Measurements from ENCODE around the gene SLC39A11.

SLC39A11 gene

DNA sequence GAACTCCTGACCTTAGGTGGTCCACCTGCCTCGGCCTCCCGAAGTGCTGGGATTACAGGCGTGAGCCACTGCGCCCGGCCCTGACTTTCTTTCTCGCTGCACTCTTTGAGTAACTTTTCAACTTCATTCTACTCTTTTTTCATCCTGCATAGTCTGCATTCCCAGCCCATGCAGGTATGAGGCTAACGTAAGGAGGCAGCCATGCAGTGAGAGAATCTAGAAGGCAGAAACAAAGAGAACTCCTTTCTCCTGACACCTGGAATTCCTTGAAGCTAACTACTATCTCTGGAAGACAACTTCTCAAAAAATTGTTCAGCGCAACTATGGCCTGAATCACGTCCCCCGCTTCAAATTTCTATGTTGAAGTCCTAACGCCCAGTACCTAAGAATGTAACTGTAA lies 152.0 kb downstream of the SLC39A11 start:
- TF ChIP-seq OSR1 (CRISPR knock-in tag; IDR thresholded peaks at IDR 0.05) (no peak), ZNF565 (CRISPR knock-in tag; conservative IDR thresholded peaks at IDR 0.05; ENCODE audit: low read depth) (no peak), ZNF70 (CRISPR knock-in tag; IDR thresholded peaks at IDR 0.05) (no peak), ZNF8 (CRISPR knock-in tag; IDR thresholded peaks at IDR 0.05) (no peak), ARNTL (CRISPR knock-in tag; IDR thresholded peaks at IDR 0.05; ENCODE audit: borderline replicate concordance, low read depth) (no peak), TCF4 (CRISPR knock-in tag; IDR thresholded peaks at IDR 0.05; ENCODE audit: borderline replicate concordance) (no peak)
- TF ChIP-seq, protein P1, sequence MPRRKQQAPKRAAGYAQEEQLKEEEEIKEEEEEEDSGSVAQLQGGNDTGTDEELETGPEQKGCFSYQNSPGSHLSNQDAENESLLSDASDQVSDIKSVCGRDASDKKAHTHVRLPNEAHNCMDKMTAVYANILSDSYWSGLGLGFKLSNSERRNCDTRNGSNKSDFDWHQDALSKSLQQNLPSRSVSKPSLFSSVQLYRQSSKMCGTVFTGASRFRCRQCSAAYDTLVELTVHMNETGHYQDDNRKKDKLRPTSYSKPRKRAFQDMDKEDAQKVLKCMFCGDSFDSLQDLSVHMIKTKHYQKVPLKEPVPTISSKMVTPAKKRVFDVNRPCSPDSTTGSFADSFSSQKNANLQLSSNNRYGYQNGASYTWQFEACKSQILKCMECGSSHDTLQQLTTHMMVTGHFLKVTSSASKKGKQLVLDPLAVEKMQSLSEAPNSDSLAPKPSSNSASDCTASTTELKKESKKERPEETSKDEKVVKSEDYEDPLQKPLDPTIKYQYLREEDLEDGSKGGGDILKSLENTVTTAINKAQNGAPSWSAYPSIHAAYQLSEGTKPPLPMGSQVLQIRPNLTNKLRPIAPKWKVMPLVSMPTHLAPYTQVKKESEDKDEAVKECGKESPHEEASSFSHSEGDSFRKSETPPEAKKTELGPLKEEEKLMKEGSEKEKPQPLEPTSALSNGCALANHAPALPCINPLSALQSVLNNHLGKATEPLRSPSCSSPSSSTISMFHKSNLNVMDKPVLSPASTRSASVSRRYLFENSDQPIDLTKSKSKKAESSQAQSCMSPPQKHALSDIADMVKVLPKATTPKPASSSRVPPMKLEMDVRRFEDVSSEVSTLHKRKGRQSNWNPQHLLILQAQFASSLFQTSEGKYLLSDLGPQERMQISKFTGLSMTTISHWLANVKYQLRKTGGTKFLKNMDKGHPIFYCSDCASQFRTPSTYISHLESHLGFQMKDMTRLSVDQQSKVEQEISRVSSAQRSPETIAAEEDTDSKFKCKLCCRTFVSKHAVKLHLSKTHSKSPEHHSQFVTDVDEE (CRISPR knock-in tag; IDR thresholded peaks at IDR 0.05), result no peak
- TF ChIP-seq, protein P2, sequence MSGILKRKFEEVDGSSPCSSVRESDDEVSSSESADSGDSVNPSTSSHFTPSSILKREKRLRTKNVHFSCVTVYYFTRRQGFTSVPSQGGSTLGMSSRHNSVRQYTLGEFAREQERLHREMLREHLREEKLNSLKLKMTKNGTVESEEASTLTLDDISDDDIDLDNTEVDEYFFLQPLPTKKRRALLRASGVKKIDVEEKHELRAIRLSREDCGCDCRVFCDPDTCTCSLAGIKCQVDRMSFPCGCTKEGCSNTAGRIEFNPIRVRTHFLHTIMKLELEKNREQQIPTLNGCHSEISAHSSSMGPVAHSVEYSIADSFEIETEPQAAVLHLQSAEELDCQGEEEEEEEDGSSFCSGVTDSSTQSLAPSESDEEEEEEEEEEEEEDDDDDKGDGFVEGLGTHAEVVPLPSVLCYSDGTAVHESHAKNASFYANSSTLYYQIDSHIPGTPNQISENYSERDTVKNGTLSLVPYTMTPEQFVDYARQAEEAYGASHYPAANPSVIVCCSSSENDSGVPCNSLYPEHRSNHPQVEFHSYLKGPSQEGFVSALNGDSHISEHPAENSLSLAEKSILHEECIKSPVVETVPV (CRISPR knock-in tag; IDR thresholded peaks at IDR 0.05), result no peak
- ATAC-seq, result no peak

DNA sequence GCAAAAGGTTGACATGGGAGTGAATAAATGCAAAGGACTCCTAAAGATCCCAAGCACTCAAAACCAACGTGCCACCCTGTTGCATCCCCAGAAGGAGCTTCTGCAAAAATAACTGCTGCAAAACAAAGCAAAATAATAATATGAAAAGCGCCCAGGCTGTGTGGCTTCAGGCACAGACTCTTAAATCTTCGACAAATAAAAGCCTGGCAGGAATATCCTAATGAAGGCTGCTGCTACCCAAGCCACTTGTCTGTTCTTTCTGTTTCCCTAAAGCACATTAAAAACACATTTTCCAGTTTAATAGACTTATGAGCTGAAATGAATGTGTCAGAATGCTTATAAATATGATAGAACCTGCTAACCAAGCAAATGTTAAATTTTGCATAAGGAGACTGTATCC lies 154.0 kb downstream of the SLC39A11 start:
- no peak for ATAC-seq
- no peak for TF ChIP-seq PPARA (CRISPR knock-in tag; IDR thresholded peaks at IDR 0.05; ENCODE audit: borderline replicate concordance)
- no peak for TF ChIP-seq ZFP3 (CRISPR knock-in tag; IDR thresholded peaks at IDR 0.05)
- TF ChIP-seq CSDC2 (CRISPR knock-in tag; IDR thresholded peaks at IDR 0.05), result no peak
- TF ChIP-seq, protein P3, sequence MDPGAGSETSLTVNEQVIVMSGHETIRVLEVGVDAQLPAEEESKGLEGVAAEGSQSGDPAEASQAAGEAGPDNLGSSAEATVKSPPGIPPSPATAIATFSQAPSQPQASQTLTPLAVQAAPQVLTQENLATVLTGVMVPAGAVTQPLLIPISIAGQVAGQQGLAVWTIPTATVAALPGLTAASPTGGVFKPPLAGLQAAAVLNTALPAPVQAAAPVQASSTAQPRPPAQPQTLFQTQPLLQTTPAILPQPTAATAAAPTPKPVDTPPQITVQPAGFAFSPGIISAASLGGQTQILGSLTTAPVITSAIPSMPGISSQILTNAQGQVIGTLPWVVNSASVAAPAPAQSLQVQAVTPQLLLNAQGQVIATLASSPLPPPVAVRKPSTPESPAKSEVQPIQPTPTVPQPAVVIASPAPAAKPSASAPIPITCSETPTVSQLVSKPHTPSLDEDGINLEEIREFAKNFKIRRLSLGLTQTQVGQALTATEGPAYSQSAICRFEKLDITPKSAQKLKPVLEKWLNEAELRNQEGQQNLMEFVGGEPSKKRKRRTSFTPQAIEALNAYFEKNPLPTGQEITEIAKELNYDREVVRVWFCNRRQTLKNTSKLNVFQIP (CRISPR knock-in tag; IDR thresholded peaks at IDR 0.05; ENCODE audit: borderline replicate concordance, low read depth), result no peak
- TF ChIP-seq, protein P4, sequence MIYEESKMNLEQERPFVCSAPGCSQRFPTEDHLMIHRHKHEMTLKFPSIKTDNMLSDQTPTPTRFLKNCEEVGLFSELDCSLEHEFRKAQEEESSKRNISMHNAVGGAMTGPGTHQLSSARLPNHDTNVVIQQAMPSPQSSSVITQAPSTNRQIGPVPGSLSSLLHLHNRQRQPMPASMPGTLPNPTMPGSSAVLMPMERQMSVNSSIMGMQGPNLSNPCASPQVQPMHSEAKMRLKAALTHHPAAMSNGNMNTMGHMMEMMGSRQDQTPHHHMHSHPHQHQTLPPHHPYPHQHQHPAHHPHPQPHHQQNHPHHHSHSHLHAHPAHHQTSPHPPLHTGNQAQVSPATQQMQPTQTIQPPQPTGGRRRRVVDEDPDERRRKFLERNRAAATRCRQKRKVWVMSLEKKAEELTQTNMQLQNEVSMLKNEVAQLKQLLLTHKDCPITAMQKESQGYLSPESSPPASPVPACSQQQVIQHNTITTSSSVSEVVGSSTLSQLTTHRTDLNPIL (CRISPR knock-in tag; IDR thresholded peaks at IDR 0.05; ENCODE audit: low read depth), result no peak
- TF ChIP-seq ZC3H10 (CRISPR knock-in tag; IDR thresholded peaks at IDR 0.05), result no peak
- TF ChIP-seq, protein P1 (CRISPR knock-in tag; IDR thresholded peaks at IDR 0.05), result no peak
- TF ChIP-seq RARB (CRISPR knock-in tag; IDR thresholded peaks at IDR 0.05), result no peak
- TF ChIP-seq ESRRG (CRISPR knock-in tag; IDR thresholded peaks at IDR 0.05), result no peak
- no peak for TF ChIP-seq ZNF565 (CRISPR knock-in tag; conservative IDR thresholded peaks at IDR 0.05; ENCODE audit: low read depth)
- TF ChIP-seq SNAI2 (CRISPR knock-in tag; IDR thresholded peaks at IDR 0.05), result no peak
- TF ChIP-seq ZFP30 (CRISPR knock-in tag; IDR thresholded peaks at IDR 0.05), result no peak
- TF ChIP-seq, protein P2 (CRISPR knock-in tag; IDR thresholded peaks at IDR 0.05), result no peak
- no peak for TF ChIP-seq TCF4 (CRISPR knock-in tag; IDR thresholded peaks at IDR 0.05; ENCODE audit: borderline replicate concordance)
- no peak for TF ChIP-seq ZNF70 (CRISPR knock-in tag; IDR thresholded peaks at IDR 0.05)
- TF ChIP-seq ARNTL (CRISPR knock-in tag; IDR thresholded peaks at IDR 0.05; ENCODE audit: borderline replicate concordance, low read depth), result no peak
- no peak for TF ChIP-seq ISL1 (CRISPR knock-in tag; IDR thresholded peaks at IDR 0.05)
- TF ChIP-seq OSR1 (CRISPR knock-in tag; IDR thresholded peaks at IDR 0.05), result no peak
- no peak for TF ChIP-seq TOX (CRISPR knock-in tag; IDR thresholded peaks at IDR 0.05; ENCODE audit: borderline replicate concordance)

Data from SK-N-SH treated with all-trans-retinoic acid at 6 μM for 48 hours (cell line).